Measurements from ENCODE around the gene NHLH1. TPM values are rescaled to one million over a fixed set of nuclear protein-coding genes. Genes with fewer than 3 reads are reported as not detected.
A peak's percentile ranks its signal among the peaks of the same experiment; 100 is the strongest.

NHLH1 gene
- total RNA-seq, 2 experiments from 2014 or later = 0.22 to 0.45 TPM

DNA sequence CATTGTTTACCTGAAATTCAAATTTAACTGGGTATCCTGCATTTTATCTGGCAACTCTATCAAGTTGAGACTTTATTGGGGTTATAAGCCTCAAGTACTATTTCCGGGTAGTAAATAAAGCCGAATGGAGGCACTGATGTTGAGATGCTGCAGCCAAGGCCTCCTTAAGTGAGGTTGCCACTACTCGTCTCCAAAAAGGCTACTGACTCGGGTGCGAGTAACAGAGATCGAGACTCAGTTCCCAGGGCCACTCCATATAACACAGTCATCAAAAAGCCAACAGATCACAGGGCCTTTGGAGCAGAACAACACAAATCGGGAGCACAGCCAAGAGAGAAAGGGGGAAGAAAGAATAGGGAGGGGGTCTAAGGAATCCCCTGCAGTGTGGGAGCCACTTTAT lies 24.3 kb upstream of the NHLH1 start:
- H3K9me3 Mint-ChIP-seq = no peaks in the 10 kb centered on the region
- intact Hi-C loops (cut with micrococcal nuclease) = no loop called here
- H3K4me1 Mint-ChIP-seq (ENCODE audit: low read depth) = peaks cover 56% of the 10 kb centered on the region
- H3K4me3 Mint-ChIP-seq = peak overlapping the region; percentile 92
- CTCF ChIA-PET = no interaction called here
- ATAC-seq = peak; percentile 6
- H3K27me3 Mint-ChIP-seq = no peaks in the 10 kb centered on the region
- H3K27ac Mint-ChIP-seq = peak overlapping the region; percentile 99
- TF ChIP-seq, protein P1, sequence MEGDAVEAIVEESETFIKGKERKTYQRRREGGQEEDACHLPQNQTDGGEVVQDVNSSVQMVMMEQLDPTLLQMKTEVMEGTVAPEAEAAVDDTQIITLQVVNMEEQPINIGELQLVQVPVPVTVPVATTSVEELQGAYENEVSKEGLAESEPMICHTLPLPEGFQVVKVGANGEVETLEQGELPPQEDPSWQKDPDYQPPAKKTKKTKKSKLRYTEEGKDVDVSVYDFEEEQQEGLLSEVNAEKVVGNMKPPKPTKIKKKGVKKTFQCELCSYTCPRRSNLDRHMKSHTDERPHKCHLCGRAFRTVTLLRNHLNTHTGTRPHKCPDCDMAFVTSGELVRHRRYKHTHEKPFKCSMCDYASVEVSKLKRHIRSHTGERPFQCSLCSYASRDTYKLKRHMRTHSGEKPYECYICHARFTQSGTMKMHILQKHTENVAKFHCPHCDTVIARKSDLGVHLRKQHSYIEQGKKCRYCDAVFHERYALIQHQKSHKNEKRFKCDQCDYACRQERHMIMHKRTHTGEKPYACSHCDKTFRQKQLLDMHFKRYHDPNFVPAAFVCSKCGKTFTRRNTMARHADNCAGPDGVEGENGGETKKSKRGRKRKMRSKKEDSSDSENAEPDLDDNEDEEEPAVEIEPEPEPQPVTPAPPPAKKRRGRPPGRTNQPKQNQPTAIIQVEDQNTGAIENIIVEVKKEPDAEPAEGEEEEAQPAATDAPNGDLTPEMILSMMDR (IDR thresholded peaks at IDR 0.05) = no peak
- H3K36me3 Mint-ChIP-seq (ENCODE audit: low read depth) = peaks cover 33% of the 10 kb centered on the region
- POLR2A ChIA-PET = no interaction called here
- peak; percentile 15 for DNase-seq

DNA sequence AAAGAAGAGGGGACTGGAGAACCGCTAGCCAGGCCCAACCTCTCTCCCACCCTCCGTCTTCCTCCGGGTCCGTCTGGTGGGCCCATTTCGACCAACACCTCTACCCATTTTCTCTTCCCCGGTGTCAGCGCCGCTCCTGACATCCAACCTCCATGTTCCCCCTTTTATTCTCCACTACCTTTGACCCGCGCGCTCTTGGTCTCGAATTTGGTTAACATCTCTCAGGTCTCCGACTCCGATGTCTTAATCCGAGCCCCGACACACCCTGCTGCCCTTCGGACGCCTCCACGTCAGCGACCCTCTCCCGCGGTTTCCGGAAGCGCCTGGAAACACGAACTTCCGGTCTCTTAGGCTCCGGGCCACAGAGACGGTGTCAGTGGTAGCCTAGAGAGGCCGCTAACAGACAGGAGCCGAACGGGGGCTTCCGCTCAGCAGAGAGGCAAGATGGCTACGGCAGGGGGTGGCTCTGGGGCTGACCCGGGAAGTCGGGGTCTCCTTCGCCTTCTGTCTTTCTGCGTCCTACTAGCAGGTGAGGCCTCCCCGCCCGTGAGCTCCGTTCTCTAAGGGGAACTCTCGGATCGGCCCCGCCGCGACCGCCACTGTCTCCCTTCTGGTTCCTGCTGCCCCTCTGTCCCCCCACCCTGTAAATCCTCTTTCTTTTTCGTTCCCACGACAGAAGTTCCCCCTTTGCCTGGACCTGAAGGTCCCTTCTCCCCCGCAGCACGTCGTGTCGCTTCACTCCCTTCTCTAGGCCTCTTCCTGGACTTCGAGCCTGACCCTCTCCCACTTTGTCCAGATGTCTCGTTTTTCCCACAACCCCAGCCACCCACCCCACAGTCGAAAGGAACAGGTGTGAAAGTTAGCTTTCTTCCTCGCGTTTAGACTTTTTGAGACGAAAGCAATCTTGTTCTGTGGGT lies 23.7 kb upstream of the NHLH1 start, which contains the start of the genes COPA and NCSTN:
Gene COPA (minus strand): TSS at position 298 of the 917 bp plus-strand sequence. CDS start 80 bp downstream, at position 218.
Gene NCSTN (plus strand): TSS at position 431 of the 917 bp plus-strand sequence. CDS start 14 bp downstream, at position 445.
- Mint-ChIP-seq H3K36me3 (ENCODE audit: low read depth) (peaks cover 33% of the 10 kb centered on the region), H3K4me3 (peak within 1 kb of the TSS; percentile 92), H3K9me3 (no peaks in the 10 kb centered on the region), H3K27ac (peak within 1 kb of the TSS; percentile 99), H3K4me1 (ENCODE audit: low read depth) (peaks cover 56% of the 10 kb centered on the region), H3K27me3 (no peaks in the 10 kb centered on the region)
- CTCF ChIA-PET = interaction anchor here (1.0 to 2.4 kb wide), 2 partner anchors 12 to 52 kb away, joined by 4 to 8 read pairs; no protein-coding TSS in a partner anchor
- intact Hi-C loops (cut with micrococcal nuclease) = no loop called here
- POLR2A ChIA-PET = interaction anchor here (0.7 to 1.7 kb wide), 6 partner anchors 9 to 494 kb away, joined by 3 to 9 read pairs (median 3); no protein-coding TSS in a partner anchor
- peak; percentile 96 for DNase-seq
- TF ChIP-seq, protein P1 (IDR thresholded peaks at IDR 0.05) = no peak
- peak; percentile 99 for ATAC-seq

DNA sequence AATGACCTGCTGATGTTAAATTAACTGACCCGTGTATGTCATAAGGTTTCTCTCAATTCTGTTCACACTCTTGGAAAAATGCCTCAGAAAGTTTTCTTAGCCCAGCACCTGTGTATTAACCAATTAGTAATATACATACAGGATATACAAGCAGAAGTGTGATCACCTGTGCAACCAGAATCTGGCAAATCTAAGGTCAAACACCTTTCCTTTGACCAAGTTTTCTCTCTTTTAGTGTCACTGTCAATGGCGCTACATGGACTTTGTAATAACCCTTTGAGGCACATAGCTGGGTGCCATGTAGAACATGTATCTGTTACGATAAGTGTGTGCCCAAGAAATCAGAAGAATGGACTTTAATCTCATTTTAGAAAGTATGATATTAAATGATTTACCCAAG lies 22.6 kb upstream of the NHLH1 start:
- Mint-ChIP-seq H3K4me1 (ENCODE audit: low read depth) (peaks cover 47% of the 10 kb centered on the region), H3K36me3 (ENCODE audit: low read depth) (peaks cover 25% of the 10 kb centered on the region), H3K9me3 (no peaks in the 10 kb centered on the region), H3K27me3 (no peaks in the 10 kb centered on the region), H3K4me3 (peak overlapping the region; percentile 92), H3K27ac (peak overlapping the region; percentile 99)
- DNase-seq (no peak), ATAC-seq (no peak)
- ChIA-PET CTCF (interaction anchor here (0.8 to 3.2 kb wide), 4 partner anchors 11 to 178 kb away, joined by 3 to 22 read pairs (median 6); partner anchors contain the start of gene SLAMF6), POLR2A (interaction anchor here (0.8 to 1.7 kb wide), 3 partner anchors 8 to 313 kb away, joined by 4 to 9 read pairs (median 4); no protein-coding TSS in a partner anchor)
- TF ChIP-seq, protein P1 (IDR thresholded peaks at IDR 0.05) = no peak
- intact Hi-C loops (cut with micrococcal nuclease) = no loop called here

DNA sequence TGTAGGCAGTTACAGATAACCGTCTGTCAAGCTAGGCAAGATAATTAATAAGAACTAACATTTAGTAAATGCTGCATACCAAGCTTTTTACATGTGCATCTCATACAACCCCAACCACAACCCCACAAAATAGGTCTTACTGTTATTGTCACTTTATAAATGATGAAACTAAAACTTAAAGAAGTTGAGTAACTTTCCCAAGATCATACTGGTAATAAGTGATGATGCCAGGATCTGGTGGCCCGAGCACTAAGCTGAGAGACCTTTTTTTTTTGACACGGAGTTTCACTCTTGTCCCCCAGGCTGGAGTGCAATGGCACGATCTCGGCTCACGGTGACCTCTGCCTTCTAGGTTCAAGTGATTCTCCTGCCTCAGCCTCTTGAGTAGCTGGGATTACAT lies 21.9 kb upstream of the NHLH1 start:
- Mint-ChIP-seq H3K27me3 (no peaks in the 10 kb centered on the region), H3K27ac (peak overlapping the region; percentile 45), H3K36me3 (ENCODE audit: low read depth) (peaks cover 25% of the 10 kb centered on the region), H3K4me3 (peak overlapping the region; percentile 92), H3K9me3 (no peaks in the 10 kb centered on the region), H3K4me1 (ENCODE audit: low read depth) (peaks cover 45% of the 10 kb centered on the region)
- intact Hi-C loops (cut with micrococcal nuclease) = no loop called here
- no peak for ATAC-seq
- POLR2A ChIA-PET = interaction anchor here (0.8 to 1.0 kb wide), 2 partner anchors 33 to 314 kb away, joined by 4 read pairs; no protein-coding TSS in a partner anchor
- TF ChIP-seq, protein P1 (IDR thresholded peaks at IDR 0.05) = no peak
- CTCF ChIA-PET = interaction anchor here (1.5 to 3.2 kb wide), 3 partner anchors 10 to 54 kb away, joined by 3 to 22 read pairs (median 8); no protein-coding TSS in a partner anchor
- no peak for DNase-seq

Data from activated CD8-positive, alpha-beta T cell treated with anti-CD3 and anti-CD28 coated beads for 36 hours (primary cell).